Liver (tissue), 9 donors: ENCODE results near the gene UGT1A6. TPM values are rescaled to one million over a fixed set of nuclear protein-coding genes. Genes with fewer than 3 reads are reported as not detected.

Source experiments
- DNase-seq: peaks from one replicate; pipeline ENCODE4 v3.0.0-alpha.2; 2017; ENCODE audit warnings: low spot score
- H3K27ac ChIP-seq, 2 donors: one replicate each; pipeline ENCODE4 v1.7.0; 2013; ENCODE audit warnings: inconsistent platforms in 2 of 2, low read length in 2 of 2, control low read depth in 1 of 2, low read depth in 1 of 2, mild to moderate bottlenecking in 1 of 2
- H3K27me3 ChIP-seq, 4 donors: one replicate each; pipeline versions ENCODE4 v1.6.1 to v1.7.0; 2013; ENCODE audit warnings: low read length in 3 of 4, inconsistent platforms in 1 of 4, mild to moderate bottlenecking in 1 of 4, moderate library complexity in 1 of 4; ENCODE audit not compliant: control insufficient read depth in 4 of 4, insufficient read depth in 4 of 4
- H3K36me3 ChIP-seq, 4 donors: one replicate each; pipeline versions ENCODE4 v1.6.1 to v1.7.0; 2013; ENCODE audit warnings: low read length in 3 of 4, mild to moderate bottlenecking in 3 of 4, low read depth in 1 of 4, moderate library complexity in 1 of 4; ENCODE audit not compliant: control insufficient read depth in 4 of 4, insufficient read depth in 3 of 4
- H3K4me1 ChIP-seq, 4 donors: one replicate each; pipeline versions ENCODE4 v1.6.1 to v1.7.0; 2013; ENCODE audit warnings: low read length in 3 of 4, mild to moderate bottlenecking in 3 of 4, moderate library complexity in 1 of 4; ENCODE audit not compliant: control insufficient read depth in 4 of 4, insufficient read depth in 4 of 4
- H3K4me3 ChIP-seq, 3 donors: one replicate each; pipeline versions ENCODE4 v1.6.1 to v1.7.0; 2013; ENCODE audit warnings: low read length in 3 of 3, control low read depth in 1 of 3, low read depth in 1 of 3, mild to moderate bottlenecking in 1 of 3
- H3K9ac ChIP-seq, 2 donors: one replicate each; pipeline ENCODE4 v1.7.0; 2013; ENCODE audit warnings: low read length in 2 of 2, mild to moderate bottlenecking in 2 of 2, moderate library complexity in 2 of 2, control low read depth in 1 of 2, low read depth in 1 of 2
- H3K9me3 ChIP-seq, 4 donors: one replicate each; pipeline versions ENCODE4 v1.6.1 to v1.7.0; 2013; ENCODE audit warnings: low read length in 3 of 4; ENCODE audit not compliant: control insufficient read depth in 4 of 4
- ATF3 ChIP-seq: IDR thresholded peaks from 2 replicates; pipeline ENCODE4 v1.6.1; 2016; ENCODE audit warnings: antibody characterized with exemption
- EGR1 ChIP-seq, 2 donors: IDR thresholded peaks; 2 replicates each; pipeline ENCODE4 v1.6.1; 2016 to 2018; ENCODE audit warnings: antibody characterized with exemption in 2 of 2, low read depth in 2 of 2
- FOXA1 ChIP-seq: IDR thresholded peaks from 2 replicates; pipeline ENCODE4 v1.6.1; 2016; ENCODE audit warnings: antibody characterized with exemption
- FOXA2 ChIP-seq: IDR thresholded peaks from 2 replicates; pipeline ENCODE4 v1.6.1; 2016; ENCODE audit warnings: antibody characterized with exemption
- GABPA ChIP-seq, 2 donors: IDR thresholded peaks in 1 of 2; conservative IDR thresholded peaks in 1 of 2; 2 replicates each; pipeline ENCODE4 v1.6.1; 2016; ENCODE audit warnings: antibody characterized with exemption in 2 of 2, mild to moderate bottlenecking in 1 of 2, moderate library complexity in 1 of 2
- HNF4A ChIP-seq, 2 donors: conservative IDR thresholded peaks; 2 replicates each; pipeline ENCODE4 v1.6.1; 2016; ENCODE audit warnings: antibody characterized with exemption in 2 of 2, mild to moderate bottlenecking in 2 of 2
- HNF4G ChIP-seq: IDR thresholded peaks from 2 replicates; pipeline ENCODE4 v1.6.1; 2016; ENCODE audit warnings: antibody characterized with exemption
- JUND ChIP-seq, 2 donors: IDR thresholded peaks; 2 replicates each; pipeline ENCODE4 v1.6.1; 2016; ENCODE audit warnings: antibody characterized with exemption in 2 of 2
- MAX ChIP-seq: IDR thresholded peaks from 2 replicates; pipeline ENCODE4 v1.6.1; 2016; ENCODE audit warnings: antibody characterized with exemption
- NR2F2 ChIP-seq: IDR thresholded peaks from 2 replicates; pipeline ENCODE4 v1.6.1; 2016; ENCODE audit warnings: antibody characterized with exemption
- RAD21 ChIP-seq, 2 donors: IDR thresholded peaks; 2 replicates each; pipeline ENCODE4 v1.6.1; 2016; ENCODE audit warnings: antibody characterized with exemption in 2 of 2, mild to moderate bottlenecking in 2 of 2
- RXRA ChIP-seq, 2 donors: IDR thresholded peaks; 2 replicates each; pipeline ENCODE4 v1.6.1; 2017 to 2018; ENCODE audit warnings: antibody characterized with exemption in 2 of 2, mild to moderate bottlenecking in 1 of 2
- SP1 ChIP-seq: IDR thresholded peaks from 2 replicates; pipeline ENCODE4 v1.6.1; 2018; ENCODE audit warnings: antibody characterized with exemption, mild to moderate bottlenecking
- TAF1 ChIP-seq: conservative IDR thresholded peaks from 2 replicates; pipeline ENCODE4 v1.6.1; 2016; ENCODE audit warnings: antibody characterized with exemption, mild to moderate bottlenecking
- YY1 ChIP-seq: IDR thresholded peaks from 2 replicates; pipeline ENCODE4 v1.6.1; 2016; ENCODE audit warnings: antibody characterized with exemption, mild to moderate bottlenecking
- ZBTB33 ChIP-seq: IDR thresholded peaks from 2 replicates; pipeline ENCODE4 v1.6.1; 2016; ENCODE audit warnings: antibody characterized with exemption
- WGBS: extraction: QIAGEN DNeasy Blood & Tissue Kit; methylation state at CpG from one replicate; pipeline ENCODE4 v1.1.7; 2013; 5-methylcytosine and 5-hydroxymethylcytosine counted together
- polyA plus RNA-seq, 2 donors: library from polyadenylated mRNA; stranded (reverse) in 1 of 2; unstranded in 1 of 2; fragments of 200-250 nt in 1 of 2; fragments of >200 nt in 1 of 2; fragmentation: Nextera tagmentation in 1 of 2; extraction: Ambion mirVana in 1 of 2; gene quantifications; one replicate each; pipeline versions ENCODE4 v1.2.1 to v1.2.3, GENCODE V29; 2013 to 2015
- total RNA-seq, 2 donors: library from RNA; depleted of rRNA; stranded (reverse); fragments of >200 nt; gene quantifications; one replicate each; pipeline ENCODE4 v1.2.3, GENCODE V29; 2014
- TF ChIP-seq, protein P1 (sequence below): fragments of 150-350 bp; IDR thresholded peaks from 2 replicates; pipeline ENCODE4 v1.5.1; 2017; ENCODE audit warnings: improper control_type of control experiment, low read depth, low read length; ENCODE audit not compliant: missing input control
- TF ChIP-seq, protein P2 (sequence below): IDR thresholded peaks from 2 replicates; pipeline ENCODE4 v1.6.1; 2016; ENCODE audit warnings: antibody characterized with exemption, mild to moderate bottlenecking
- donor health status: healthy.
- donor health status: healthy.
- donor health status: healthy.
- donor health status: healthy.
- donor health status: healthy.

Gene UGT1A6
- total and polyA plus RNA-seq, 4 donors: 33.4 to 103 (median 46.5) TPM; not detected in 1

DNA sequence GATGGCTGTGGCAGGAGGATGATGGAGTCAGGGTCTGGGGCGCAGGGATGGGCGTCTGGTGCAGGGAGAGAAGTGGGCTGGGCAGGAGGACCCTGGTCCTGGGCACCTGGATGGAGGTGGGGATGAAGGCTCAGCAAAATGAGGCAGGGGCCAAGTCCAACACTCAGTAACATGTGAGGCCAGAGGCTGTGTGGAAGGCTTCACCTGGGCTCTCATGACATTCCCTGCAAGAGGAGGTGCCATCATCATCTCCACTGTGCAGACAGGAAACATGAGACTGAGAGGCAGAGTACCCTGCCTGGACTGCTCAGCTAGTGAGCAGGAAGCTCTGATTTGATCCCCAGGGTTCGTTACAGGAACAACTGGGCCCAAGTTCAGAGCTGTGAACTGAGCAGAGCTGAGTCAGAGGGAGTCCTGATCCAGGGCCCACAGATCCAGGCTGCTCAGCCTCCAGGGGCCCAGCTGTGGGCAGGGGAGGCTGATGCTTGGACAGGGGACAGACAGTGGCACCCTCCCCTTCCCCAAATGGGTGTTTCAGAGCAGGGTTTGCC is 124.7 kb downstream of the UGT1A6 start (continued):
- TF ChIP-seq, protein P1, sequence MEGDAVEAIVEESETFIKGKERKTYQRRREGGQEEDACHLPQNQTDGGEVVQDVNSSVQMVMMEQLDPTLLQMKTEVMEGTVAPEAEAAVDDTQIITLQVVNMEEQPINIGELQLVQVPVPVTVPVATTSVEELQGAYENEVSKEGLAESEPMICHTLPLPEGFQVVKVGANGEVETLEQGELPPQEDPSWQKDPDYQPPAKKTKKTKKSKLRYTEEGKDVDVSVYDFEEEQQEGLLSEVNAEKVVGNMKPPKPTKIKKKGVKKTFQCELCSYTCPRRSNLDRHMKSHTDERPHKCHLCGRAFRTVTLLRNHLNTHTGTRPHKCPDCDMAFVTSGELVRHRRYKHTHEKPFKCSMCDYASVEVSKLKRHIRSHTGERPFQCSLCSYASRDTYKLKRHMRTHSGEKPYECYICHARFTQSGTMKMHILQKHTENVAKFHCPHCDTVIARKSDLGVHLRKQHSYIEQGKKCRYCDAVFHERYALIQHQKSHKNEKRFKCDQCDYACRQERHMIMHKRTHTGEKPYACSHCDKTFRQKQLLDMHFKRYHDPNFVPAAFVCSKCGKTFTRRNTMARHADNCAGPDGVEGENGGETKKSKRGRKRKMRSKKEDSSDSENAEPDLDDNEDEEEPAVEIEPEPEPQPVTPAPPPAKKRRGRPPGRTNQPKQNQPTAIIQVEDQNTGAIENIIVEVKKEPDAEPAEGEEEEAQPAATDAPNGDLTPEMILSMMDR: no peak
- TF ChIP-seq EGR1 (IDR thresholded peaks at IDR 0.05; ENCODE audit: low read depth in 2 of 2): no peak
- no peak for TF ChIP-seq RAD21 (IDR thresholded peaks at IDR 0.05)
- TF ChIP-seq JUND (IDR thresholded peaks at IDR 0.05): no peak

DNA sequence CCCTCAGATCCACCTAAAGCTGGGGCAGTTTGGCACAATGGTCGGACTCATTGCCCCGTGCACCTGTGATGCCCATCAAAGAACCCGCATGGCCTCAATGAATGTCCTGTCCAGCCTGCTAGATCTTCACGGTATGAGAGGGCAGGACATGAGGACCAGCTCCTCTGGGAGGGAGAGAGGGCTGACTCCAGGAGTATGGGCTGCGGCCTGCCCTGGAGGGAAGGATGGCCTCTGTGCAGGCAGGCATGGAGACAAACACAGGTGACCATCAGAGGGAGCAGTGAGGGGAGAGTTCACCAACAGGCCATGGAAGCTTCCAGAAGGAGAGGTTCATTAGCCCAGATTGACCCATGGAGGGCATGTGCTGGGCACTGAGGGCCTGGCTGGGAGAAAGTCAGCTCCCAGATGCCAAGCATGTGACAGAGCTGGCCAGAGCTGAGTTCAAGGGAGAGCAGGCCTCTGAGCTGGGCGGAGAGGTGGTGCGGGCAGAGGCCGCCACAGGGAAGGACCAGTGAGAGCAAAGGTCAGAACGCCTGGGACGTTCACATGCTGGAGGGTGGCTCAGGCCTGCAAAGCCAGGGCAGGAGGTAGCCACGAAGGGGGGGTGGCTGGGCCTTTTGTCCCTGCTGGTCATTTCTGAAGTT is 125.4 kb downstream of the UGT1A6 start:
- 58% methylated on average over 11 of the region's 11 CpGs for WGBS
- DNase-seq: no peak

More for the DNA sequence above, 125.4 kb downstream of the UGT1A6 start:
- H3K9me3 ChIP-seq: no peaks in the 10 kb centered on the region
- TF ChIP-seq ATF3 (no peak), RXRA (IDR thresholded peaks at IDR 0.05) (peak; percentile 98 to 99), FOXA2 (no peak), FOXA1 (no peak), SP1 (peak; percentile 75), TAF1 (no peak), GABPA (IDR thresholded peaks at IDR 0.05 in 1 of 2, conservative IDR thresholded peaks at IDR 0.05 in 1 of 2) (no peak), YY1 (no peak), HNF4A (conservative IDR thresholded peaks at IDR 0.05) (peak; percentile 69 to 84), HNF4G (peak; percentile 47), ZBTB33 (no peak), EGR1 (IDR thresholded peaks at IDR 0.05; ENCODE audit: low read depth in 2 of 2) (no peak), RAD21 (IDR thresholded peaks at IDR 0.05) (peak in 1 of 2 donors; percentile 22), MAX (peak; percentile 46), NR2F2 (no peak), JUND (IDR thresholded peaks at IDR 0.05) (no peak)
- TF ChIP-seq, protein P2, sequence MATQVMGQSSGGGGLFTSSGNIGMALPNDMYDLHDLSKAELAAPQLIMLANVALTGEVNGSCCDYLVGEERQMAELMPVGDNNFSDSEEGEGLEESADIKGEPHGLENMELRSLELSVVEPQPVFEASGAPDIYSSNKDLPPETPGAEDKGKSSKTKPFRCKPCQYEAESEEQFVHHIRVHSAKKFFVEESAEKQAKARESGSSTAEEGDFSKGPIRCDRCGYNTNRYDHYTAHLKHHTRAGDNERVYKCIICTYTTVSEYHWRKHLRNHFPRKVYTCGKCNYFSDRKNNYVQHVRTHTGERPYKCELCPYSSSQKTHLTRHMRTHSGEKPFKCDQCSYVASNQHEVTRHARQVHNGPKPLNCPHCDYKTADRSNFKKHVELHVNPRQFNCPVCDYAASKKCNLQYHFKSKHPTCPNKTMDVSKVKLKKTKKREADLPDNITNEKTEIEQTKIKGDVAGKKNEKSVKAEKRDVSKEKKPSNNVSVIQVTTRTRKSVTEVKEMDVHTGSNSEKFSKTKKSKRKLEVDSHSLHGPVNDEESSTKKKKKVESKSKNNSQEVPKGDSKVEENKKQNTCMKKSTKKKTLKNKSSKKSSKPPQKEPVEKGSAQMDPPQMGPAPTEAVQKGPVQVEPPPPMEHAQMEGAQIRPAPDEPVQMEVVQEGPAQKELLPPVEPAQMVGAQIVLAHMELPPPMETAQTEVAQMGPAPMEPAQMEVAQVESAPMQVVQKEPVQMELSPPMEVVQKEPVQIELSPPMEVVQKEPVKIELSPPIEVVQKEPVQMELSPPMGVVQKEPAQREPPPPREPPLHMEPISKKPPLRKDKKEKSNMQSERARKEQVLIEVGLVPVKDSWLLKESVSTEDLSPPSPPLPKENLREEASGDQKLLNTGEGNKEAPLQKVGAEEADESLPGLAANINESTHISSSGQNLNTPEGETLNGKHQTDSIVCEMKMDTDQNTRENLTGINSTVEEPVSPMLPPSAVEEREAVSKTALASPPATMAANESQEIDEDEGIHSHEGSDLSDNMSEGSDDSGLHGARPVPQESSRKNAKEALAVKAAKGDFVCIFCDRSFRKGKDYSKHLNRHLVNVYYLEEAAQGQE: no peak
- TF ChIP-seq, protein P1: no peak
- H3K36me3 ChIP-seq: no peaks in the 10 kb centered on the region
- no peak overlapping the region for H3K4me3 ChIP-seq
- no peak overlapping the region for H3K9ac ChIP-seq
- no peaks in the 10 kb centered on the region for H3K27me3 ChIP-seq
- peak overlapping the region; percentile 31 to 56 for H3K27ac ChIP-seq
- H3K4me1 ChIP-seq: peaks cover 6 to 28% (median 16%) of the 10 kb centered on the region in 4 donors
